Pulmonary artery endothelial cell (primary cell): ENCODE measurements around the gene PPP1CC. TPM values are rescaled to one million over a fixed set of nuclear protein-coding genes. Genes with fewer than 3 reads are reported as not detected.

Experiments used
- DNase-seq: peaks from one replicate; pipeline ENCODE4 v3.0.0-alpha.2; 2011; ENCODE audit warnings: low read depth, low spot score
- total RNA-seq: library from RNA; depleted of rRNA; stranded (reverse); fragments of >200 nt; gene quantifications from 2 replicates; pipeline ENCODE4 v1.2.3, GENCODE V29; 2014

Gene PPP1CC
- total RNA-seq, 1 donor from 2014 or later: 156 TPM

DNA sequence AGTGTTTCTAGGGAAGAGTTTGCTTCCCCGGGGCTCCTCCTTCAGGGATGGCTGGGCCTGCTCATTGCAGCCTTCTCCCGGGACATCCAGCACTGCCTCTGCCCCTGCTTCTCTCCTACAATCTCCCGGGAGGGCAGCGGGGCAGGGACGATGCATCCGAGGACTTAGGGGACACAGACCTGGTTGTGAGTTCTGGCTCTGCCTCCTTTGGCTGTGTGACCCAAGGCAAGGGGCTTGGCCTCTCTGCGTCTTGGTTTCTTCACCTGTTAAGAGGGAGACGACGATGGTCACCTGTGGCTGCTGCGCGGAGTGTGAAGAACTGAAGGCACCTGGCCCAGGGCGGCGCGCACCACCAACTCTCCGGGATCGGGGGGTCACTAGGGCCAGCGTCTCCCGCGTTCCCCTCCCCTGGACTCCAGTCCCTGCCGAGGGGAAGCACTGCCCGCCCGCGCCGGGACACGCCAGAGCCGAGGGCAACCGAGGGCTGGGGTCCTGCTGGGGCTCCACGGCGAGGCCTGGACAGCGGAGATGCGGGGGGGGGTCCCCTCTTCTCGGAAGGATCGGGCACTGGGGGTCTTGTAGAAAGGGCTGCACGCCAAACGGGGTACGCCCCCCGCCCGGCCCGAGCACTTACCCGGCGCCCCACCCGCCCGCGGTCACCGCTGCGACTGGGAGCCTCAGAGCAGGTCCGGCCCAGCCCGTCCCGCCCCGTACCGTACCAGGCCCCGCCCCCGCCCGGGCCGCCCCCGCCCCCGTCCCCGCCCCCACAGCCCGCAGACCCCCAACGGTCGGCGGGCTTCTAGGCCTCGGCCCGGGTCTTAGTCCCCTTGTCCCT, 54.0 kb downstream of the PPP1CC start, which contains the start of gene HVCN1:
HVCN1 (minus strand) TSS at position 670 of the 835 bp plus-strand sequence. CDS start 5,870 bp downstream, outside the sequence.
- no peak for DNase-seq

GRCh38 chr12:110687396-110688169, 55.1 kb downstream of the PPP1CC start:
- no peak for DNase-seq

GRCh38 chr12:110686294-110686903, 56.3 kb downstream of the PPP1CC start:
- no peak for DNase-seq

- no peak for DNase-seq
Measured at GRCh38 chr12:110684312-110684836, 58.3 kb downstream of the PPP1CC start.

DNA sequence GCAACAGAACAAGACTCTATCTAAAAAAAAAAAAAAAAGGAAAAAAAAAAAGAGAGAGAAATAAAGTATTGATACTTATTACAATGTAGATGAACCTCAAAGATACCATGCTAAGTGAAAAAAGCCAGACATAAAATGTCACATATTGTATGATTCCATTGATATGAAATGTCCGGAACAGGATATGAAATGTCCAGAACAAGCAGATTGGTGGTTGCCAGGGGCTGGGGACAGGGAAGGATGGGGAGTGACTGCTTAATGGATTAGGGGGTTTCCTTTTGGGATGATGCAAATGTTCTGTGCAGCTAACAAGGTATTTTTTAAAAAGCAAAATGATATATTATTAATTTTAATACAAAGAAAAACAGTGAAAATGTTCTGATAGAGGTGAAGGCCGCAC, 58.8 kb downstream of the PPP1CC start:
- DNase-seq: no peak

GRCh38 chr12:110680032-110680431, 62.7 kb downstream of the PPP1CC start:
- no peak for DNase-seq

DNA sequence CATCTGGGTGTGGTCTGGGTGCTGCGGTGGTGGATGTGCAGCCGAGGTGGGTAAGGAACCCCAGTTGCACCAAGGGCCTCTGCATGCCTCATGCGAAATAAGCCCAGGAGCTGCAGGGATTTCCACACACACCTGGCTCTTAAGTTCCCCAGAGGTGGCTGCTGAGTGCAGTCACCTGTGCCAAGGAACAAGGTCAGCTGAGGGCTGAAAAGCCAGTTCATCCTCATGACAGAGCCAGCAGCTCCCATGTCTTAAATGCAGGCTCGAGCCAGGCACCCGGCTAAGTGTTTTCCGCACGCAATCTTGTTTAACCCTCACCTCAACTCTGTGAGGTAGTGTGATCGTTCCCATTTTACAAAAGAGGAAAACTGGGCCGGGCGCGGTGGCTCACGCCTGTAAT, 63.5 kb downstream of the PPP1CC start:
- DNase-seq: no peak

GRCh38 chr12:110677982-110678381, 64.7 kb downstream of the PPP1CC start:
- no peak for DNase-seq

GRCh38 chr12:110677206-110677911, 65.3 kb downstream of the PPP1CC start:
- DNase-seq: no peak

GRCh38 chr12:110676171-110676570, 66.5 kb downstream of the PPP1CC start:
- no peak for DNase-seq

DNA sequence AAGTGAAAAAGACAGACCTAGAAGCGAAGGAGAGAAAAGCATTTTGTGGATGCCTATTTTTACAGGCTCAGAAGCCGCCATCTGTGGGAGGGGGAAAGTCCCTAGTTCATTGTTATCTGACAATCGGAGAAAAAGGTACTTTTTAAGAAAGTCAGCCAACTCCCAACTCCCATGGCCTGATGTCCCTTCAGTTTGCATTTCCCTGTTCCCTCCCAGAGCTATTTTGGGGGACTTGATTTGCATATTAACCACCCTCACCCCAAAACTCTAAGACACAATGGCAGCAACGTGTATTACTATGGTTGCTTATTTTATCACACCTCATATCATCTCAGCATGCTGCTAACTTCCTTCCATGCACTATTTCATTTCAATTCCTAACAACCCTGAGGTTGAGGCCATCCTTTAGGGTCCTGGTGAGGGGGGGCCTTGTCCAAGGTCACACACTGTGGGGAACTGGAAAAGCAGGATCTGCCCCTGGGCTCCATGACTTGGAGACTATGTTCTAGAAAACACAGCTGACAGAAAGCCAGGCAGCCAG, 72.5 kb downstream of the PPP1CC start:
- no peak for DNase-seq

Other genes with a start within 250 kb of the PPP1CC start
- gene VPS29, start 240.8 kb downstream of the PPP1CC start, total RNA-seq: 70.8 and 117 TPM in 2 replicates
- 0.25 and 0.40 TPM in 2 replicates for gene RAD9B, start 240.6 kb downstream of the PPP1CC start, total RNA-seq
- gene PPTC7, start 159.6 kb downstream of the PPP1CC start, total RNA-seq: 13.1 and 13.3 TPM in 2 replicates
- gene TCTN1, start 128.8 kb downstream of the PPP1CC start, total RNA-seq: 8.7 and 12.1 TPM in 2 replicates
- 2.2 and 4.6 TPM in 2 replicates for gene HVCN1, start 53.8 kb downstream of the PPP1CC start, total RNA-seq
- gene CCDC63, start 104.1 kb upstream of the PPP1CC start, total RNA-seq: not detected in 2 replicates
- gene MYL2, start 177.7 kb upstream of the PPP1CC start, total RNA-seq: not detected in 2 replicates